ENCODE results near the gene RCOR1. TPM values are rescaled to one million over a fixed set of nuclear protein-coding genes. Genes with fewer than 3 reads are reported as not detected.

Gene RCOR1
- total and polyA plus RNA-seq, 2 of the 8 experiments (the other 6 are each of a cell fraction or from before 2014, with no cell fraction given): 12.3 to 26.3 TPM

DNA sequence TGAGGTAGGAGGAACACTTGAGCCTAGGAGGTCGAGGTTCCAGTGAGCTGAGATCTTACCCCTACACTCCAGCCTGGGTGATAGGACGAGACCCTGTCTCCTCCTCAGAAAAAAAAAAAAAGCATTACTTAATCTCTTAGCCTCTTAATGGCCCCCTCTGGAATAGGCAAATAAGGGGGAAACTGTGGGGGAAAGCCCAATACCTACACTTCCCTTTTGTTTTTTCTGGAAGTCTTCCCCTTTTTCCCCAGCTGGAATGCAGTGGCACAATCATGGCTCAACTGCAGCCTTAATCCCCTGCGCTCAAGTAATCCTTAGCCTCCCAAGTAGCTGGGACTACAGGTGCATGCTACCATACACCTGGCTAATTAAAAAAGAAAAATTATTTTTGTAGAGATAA is 32.2 kb downstream of the RCOR1 start:
- peaks cover 4 to 8% of the 10 kb centered on the region in 2 experiments for H4K20me1 ChIP-seq (replicated peaks in 1 of 2; ENCODE audit: control insufficient read depth in 1 of 2, insufficient read depth in 2 of 2, low read length in 2 of 2)
- no peak overlapping the region for H2AFZ ChIP-seq (ENCODE audit: low read length)
- no peak overlapping the region for H3K4ac ChIP-seq (replicated peaks; ENCODE audit: insufficient read length, low read depth, low read length)
- no peak overlapping the region for H2AK5ac ChIP-seq (ENCODE audit: low read depth, low read length)
- no peak overlapping the region for H2BK12ac ChIP-seq (ENCODE audit: low read depth, low read length)
- H2BK20ac ChIP-seq (ENCODE audit: low read length): no peak overlapping the region
- H3K4me1 ChIP-seq (replicated peaks in 1 of 4; ENCODE audit: control insufficient read depth in 3 of 4, insufficient read depth in 4 of 4, low read length in 3 of 4): peaks cover 0 to 21% (median 12%) of the 10 kb centered on the region in 4 experiments; a peak in 5 of 7 replicates
- no peaks in the 10 kb centered on the region for H3K27me3 ChIP-seq (replicated peaks in 1 of 4; ENCODE audit: control insufficient read depth in 3 of 4, extremely low read depth in 1 of 4, insufficient read depth in 3 of 4, low read length in 3 of 4)
- H3K23ac ChIP-seq (ENCODE audit: insufficient read length): no peak overlapping the region
- no peak overlapping the region for H3K9ac ChIP-seq (replicated peaks in 1 of 4; ENCODE audit: extremely low read depth in 1 of 4, low read depth in 3 of 4, low read length in 3 of 4)
- H2BK120ac ChIP-seq (replicated peaks; ENCODE audit: low read depth, low read length): no peak overlapping the region
- WGBS, 2 experiments (ENCODE audit: extremely low coverage in 1 of 2, insufficient coverage in 1 of 2, insufficient read length in 1 of 2, insufficient replicate concordance in 2 of 2, low coverage in 1 of 2, low lambda C conversion rate in 2 of 2, missing lambda C conversion rate in 1 of 2): 87% methylated on average over 3 of the region's 3 CpGs; no CpG with 5 or more reads in 1 of the 2 experiments
- no peaks in the 10 kb centered on the region for H3K23me2 ChIP-seq (ENCODE audit: low read depth, low read length)
- FAIRE-seq (no peak), DNase-seq (ENCODE audit: low read depth in 1 of 2, low spot score in 2 of 2) (no peak)
- no peak overlapping the region for H4K8ac ChIP-seq (ENCODE audit: extremely low read depth, insufficient read depth, low read length)
- H2BK5ac ChIP-seq (ENCODE audit: low read depth, low read length): no peak overlapping the region
- ChIA-PET POLR2A (ENCODE audit: partially characterized antibody) (no interaction called here), CTCF (ENCODE audit: partially characterized antibody) (interaction anchor here (0.9 to 2.3 kb wide), 3 partner anchors 13 to 70 kb away, joined by 3 to 10 read pairs (median 3); no protein-coding TSS in a partner anchor)
- no peak overlapping the region for H3K14ac ChIP-seq (ENCODE audit: insufficient read length)
- H3K4me3 ChIP-seq (ENCODE audit: extremely low read depth in 1 of 4, insufficient read depth in 2 of 4, low read depth in 3 of 4, low read length in 4 of 4): no peak overlapping the region
- no peak overlapping the region for H4K91ac ChIP-seq (replicated peaks; ENCODE audit: insufficient read length, low read length)
- no peak overlapping the region for H3K18ac ChIP-seq (ENCODE audit: extremely low read depth, low read length)
- no peaks in the 10 kb centered on the region; a peak in 2 of 8 replicates for H3K36me3 ChIP-seq (ENCODE audit: control insufficient read depth in 2 of 4, insufficient read depth in 4 of 4, low read length in 3 of 4)
- no peak overlapping the region for H3K4me2 ChIP-seq (ENCODE audit: insufficient read depth in 1 of 2, low read depth in 2 of 2, low read length in 2 of 2)
- no peak overlapping the region for H4K5ac ChIP-seq (ENCODE audit: insufficient read length, low read depth, low read length)
- no peaks in the 10 kb centered on the region for H3K9me3 ChIP-seq (ENCODE audit: insufficient read depth in 2 of 2, low read depth in 1 of 2, low read length in 1 of 2)
- no peak overlapping the region for H3K56ac ChIP-seq (replicated peaks; ENCODE audit: insufficient read length, low read depth, low read length)
- peaks cover 6 to 82% of the 10 kb centered on the region in 2 experiments for H3K79me2 ChIP-seq (ENCODE audit: control insufficient read depth in 1 of 2, insufficient read depth in 2 of 2, low read length in 2 of 2)
- H2BK15ac ChIP-seq (ENCODE audit: low read length): no peak overlapping the region
- H3K27ac ChIP-seq (ENCODE audit: low read depth, low read length): no peak overlapping the region
- H3K79me1 ChIP-seq (ENCODE audit: low read depth, low read length): peaks cover 14% of the 10 kb centered on the region
- TF ChIP-seq TBP (IDR thresholded peaks at IDR 0.05; ENCODE audit: low read depth, low read length) (no peak), RNF2 (IDR thresholded peaks at IDR 0.05; ENCODE audit: borderline replicate concordance, low read depth, low read length, missing control alignments, poor library complexity, severe bottlenecking) (no peak), CHD1 (IDR thresholded peaks at IDR 0.05; ENCODE audit: low read depth, low read length) (no peak), KDM5A (IDR thresholded peaks at IDR 0.05; ENCODE audit: low read length) (no peak), JUN (IDR thresholded peaks at IDR 0.05; ENCODE audit: low read depth, low read length) (no peak), HDAC6 (IDR thresholded peaks at IDR 0.05; ENCODE audit: low read depth, low read length) (no peak), ASH2L (IDR thresholded peaks at IDR 0.05; ENCODE audit: low read length) (no peak), SP1 (IDR thresholded peaks at IDR 0.05; ENCODE audit: low read depth, low read length) (no peak), TAF7 (optimal IDR thresholded peaks at IDR 0.05; ENCODE audit: borderline replicate concordance, low read depth, low read length) (no peak), ZNF274 (IDR thresholded peaks at IDR 0.05; ENCODE audit: borderline replicate concordance, extremely low read depth, low read length) (no peak), POLR2A (IDR thresholded peaks at IDR 0.05; ENCODE audit: control extremely low read depth in 1 of 2, low read depth in 2 of 2, low read length in 2 of 2) (no peak), SIRT6 (IDR thresholded peaks at IDR 0.05; ENCODE audit: low read length) (no peak), JUND (IDR thresholded peaks at IDR 0.05; ENCODE audit: low read length) (no peak)
- TF ChIP-seq, protein P1, sequence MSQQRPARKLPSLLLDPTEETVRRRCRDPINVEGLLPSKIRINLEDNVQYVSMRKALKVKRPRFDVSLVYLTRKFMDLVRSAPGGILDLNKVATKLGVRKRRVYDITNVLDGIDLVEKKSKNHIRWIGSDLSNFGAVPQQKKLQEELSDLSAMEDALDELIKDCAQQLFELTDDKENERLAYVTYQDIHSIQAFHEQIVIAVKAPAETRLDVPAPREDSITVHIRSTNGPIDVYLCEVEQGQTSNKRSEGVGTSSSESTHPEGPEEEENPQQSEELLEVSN (IDR thresholded peaks at IDR 0.05): no peak
